NK-92 treated with Interleukin-12 subunit alpha and Interleukin-12 subunit beta, amount 100 ng/mL, for 24 hours (cell line): Measurements from ENCODE around the gene SECTM1.

Source experiments
- DNase-seq: peaks from one replicate; lab custom pipeline; 2025; lab: John Stamatoyannopoulos, UW

The SECTM1 gene

GRCh38 chr17:82315703-82316358 lies 17.7 kb downstream of the SECTM1 start:
- no peak for DNase-seq

DNA sequence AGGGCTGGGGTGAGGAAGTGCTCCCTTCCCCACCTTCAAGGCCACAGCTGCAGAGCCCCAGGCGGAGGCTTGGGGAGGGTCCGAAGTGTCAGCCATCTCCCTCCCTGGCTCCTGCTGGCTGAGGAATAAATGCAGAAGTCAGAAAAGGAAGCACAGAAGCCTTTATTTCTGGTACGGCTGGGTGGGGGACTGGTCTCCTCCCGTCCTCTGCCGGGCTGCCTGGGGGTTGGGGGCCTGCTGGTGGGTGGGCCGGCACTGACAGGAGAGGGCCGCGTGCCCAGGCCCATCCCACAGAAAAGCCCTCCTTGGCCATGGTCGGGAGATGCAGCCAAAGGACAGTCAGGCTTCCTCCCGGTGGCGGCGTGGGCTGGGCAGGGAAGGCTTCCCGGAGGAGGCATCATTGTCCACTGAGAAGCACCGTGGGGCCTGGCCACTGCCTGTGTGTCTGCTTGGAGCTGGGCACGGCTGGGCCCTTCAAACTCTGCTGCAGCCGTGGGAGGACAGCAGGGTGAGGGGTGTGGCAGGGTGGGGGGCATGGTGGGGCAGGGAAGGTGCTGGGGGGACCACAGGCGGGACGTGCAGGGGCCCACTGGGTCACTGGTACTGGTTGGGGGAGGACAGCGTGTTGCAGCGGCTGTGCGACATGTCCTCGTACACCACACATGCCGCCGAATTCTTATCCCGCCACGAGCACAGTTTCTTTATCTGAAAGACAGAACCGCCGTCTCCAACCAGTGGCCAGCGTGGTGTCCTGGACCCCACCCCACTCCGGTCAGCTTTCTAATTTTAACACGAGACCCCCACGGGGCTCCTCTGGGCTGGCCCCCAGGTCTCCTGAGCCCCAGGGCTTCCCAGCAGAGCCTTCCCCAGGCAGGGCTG lies 18.6 kb downstream of the SECTM1 start:
- DNase-seq, result no peak

- no peak for DNase-seq
These were observed 19.4 kb downstream of the SECTM1 start for GRCh38 chr17:82314012-82314726.

- no peak for DNase-seq
These were observed 20.2 kb downstream of the SECTM1 start for GRCh38 chr17:82313195-82314011.

DNA sequence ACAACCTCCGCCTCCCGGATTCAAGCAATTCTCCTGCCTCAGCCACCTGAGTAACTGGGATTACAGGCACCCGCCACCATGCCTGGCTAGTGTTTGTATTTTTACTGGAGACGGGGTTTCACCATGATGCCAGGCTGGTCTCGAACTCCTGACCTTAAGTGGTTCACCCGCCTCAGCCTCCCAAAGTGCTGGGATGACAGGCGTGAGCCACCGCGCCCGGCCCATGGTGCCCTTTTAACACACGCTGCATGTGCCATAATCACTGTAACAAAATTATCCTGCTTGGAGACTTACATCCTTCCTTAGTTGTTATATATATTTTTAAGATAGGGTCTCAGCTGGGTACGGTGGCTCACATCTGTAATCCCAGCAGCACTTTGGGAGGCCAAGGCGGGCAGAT lies 21.6 kb downstream of the SECTM1 start:
- DNase-seq, result no peak

DNA sequence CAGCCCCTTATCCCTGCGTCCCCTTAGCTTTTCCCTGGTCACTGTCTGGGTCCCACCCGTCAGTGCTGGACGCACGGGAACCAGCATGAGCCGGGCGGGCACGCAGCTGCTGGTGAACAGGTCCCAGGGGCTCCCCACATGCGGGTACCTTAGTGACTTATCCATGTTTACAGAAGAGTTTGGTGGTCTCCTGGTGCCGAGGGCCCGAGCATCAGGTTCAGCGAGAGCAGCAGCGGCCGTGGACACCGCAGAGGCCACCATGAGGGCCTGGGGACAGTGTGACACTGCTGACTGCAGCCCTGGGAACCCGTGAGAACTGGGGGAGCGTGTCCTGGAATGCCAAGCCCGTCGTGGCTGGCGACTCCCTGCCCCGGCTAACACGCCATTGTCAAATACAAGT lies 22.7 kb downstream of the SECTM1 start:
- DNase-seq, result no peak

DNA sequence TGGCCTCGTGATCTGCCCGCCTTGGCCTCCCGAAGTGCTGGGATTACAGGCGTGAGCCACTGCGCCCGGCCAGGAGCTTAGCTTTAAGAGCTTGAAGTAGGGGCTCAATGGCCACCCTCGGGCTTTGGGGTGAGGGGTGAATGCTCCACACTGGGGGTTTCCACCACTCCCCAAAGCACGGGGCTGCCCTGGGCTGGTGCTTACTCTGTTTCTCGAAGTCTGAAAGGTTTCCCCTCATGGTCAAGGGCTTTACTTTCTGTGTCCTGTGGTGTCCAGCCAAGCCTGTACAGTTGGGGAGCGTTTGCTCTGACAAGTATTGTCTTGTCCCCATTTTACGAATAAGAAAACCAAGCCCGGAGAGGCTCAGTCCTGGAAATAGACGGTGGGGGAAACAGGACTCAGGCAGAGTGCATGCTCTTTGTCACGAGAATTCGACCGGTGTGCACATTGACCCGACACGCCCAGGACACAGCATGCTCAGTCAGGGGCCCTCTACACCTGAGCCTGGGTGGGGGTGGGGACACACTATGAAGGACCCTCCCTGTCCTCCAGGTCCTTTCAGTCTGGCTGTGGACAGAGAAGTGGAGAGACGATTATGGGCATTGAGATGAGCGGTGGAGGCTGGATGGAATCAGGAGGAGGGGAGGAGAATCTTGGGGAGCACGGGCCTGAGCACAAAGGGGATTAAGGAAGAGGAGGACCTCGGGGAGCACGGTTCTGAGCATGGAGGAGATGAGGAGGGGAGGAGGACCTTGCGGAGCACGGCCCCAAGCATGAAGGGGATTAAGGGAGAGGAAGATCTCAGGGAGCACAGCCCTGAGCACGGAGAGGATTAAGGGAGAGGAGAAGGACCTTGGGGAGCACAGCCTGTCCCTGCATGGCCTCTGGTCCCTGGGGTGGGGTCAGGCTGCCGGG lies 23.7 kb downstream of the SECTM1 start:
- DNase-seq, result no peak

DNA sequence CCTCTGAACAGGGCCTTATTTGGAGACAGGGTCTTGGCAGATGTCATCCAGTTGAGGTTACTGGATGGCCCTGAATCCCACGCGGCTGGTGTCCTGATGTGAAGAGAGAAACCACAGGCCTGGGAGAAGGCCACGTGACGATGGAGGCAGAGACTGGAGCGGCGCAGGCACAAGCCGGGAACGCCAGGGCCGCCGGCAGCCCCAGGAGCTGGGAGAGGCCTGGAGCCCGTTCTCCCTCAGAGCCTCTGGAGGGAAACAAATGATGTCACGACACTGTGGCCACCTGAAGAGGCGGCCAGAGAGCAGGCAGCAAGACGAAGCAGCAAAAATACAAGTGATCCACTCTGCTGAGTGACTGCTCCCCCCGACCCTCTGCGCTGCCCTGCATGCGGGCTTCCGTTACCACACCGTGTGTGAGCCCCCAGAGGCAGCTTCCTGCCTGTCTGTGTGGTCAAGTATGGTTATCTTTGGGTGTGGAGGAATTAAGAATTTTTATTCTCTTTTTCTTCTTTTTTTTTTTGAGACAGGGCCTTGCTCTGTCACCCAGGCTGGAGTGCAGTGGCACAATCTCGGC lies 27.8 kb downstream of the SECTM1 start:
- DNase-seq, result no peak

- DNase-seq, result no peak
These were observed 28.5 kb downstream of the SECTM1 start for GRCh38 chr17:82304826-82305726.

DNA sequence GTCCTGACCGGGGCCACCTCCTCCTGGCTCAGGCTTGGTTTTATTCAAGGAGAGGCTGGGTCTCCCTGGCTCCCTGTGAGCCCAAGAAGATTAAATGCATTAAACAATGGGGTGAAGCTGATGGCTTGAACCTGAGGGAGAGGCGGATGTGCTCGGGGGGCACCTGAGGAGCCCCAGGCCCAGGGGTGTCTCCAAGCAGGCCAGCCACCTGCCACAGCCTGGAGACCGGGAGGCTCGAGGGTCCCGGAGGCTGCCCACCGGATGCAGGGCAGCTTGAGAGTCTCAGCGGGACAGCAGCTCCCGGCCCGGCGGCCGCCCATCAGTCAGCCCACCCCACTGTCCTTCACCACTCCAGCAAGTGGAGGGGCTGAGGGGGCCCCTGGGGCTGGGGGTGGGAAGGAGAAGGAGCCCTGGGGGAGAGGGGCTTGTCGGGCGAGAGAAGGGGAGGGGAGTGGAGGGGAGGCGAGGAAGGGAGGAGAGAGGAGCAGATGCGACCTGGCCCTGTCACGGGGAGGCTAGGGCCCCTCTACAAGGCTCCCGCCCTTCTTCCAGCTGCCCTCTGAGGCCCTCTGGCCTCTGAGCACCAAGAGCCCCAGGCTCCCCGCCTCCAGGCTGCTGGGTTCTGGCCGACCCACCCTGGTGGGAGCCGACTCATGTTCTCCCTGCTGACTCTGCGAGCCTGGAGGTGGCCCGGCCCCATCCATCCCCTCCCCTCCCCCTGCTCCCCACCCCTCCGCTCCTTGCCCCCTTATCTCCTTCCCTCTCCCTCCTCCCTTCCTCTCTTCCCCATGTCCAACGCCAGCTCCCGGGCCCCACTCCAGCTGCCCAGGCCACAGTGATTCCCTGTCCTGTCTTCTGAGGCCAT lies 29.4 kb downstream of the SECTM1 start:
- DNase-seq, result no peak

DNA sequence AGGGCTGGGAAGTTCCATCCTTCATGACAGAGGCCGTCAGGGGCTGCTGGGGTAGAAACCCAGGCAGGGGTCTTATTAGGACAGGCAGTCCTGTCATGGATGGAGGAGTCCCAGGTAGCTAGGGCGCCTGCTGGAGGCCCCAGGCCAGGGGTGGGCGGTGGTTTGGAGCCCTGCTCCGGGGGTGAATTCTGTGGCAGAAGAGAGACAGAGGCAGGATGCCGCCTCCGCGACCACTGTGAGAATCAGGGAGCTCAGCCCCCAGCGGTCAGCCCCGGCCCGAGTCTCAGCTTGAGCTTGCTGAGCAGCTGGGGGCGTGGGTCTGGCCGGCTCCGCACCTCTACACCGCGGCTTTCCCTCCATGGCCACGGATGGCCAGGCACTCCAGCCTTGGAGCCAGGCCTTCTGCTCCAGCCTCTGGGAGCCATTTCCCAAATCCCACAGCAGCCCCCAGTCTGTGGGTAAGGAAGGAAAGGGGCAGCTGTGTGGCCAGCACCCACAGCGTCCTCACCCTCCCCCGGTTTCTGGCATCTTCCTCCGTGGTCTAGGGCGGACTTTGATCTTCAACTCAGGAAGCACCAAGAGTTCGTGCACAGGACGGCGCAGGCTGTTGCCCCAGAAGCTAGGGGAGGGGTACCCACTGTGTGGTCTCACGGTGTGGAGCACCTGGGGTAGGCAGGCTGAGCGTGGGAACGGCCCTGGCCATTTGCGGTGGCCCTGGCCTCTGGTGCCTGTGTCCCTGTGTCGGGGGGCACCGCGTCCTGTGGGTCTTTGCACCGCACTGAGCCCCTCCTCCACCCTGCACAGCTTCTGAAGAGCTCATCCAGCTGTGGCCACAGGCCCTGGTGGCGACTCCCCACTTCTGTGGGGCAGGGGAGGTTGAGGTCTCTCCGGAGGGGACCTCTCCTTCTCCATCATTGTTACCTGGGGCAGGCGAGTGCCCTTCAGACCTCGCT lies 30.3 kb downstream of the SECTM1 start:
- no peak for DNase-seq

DNA sequence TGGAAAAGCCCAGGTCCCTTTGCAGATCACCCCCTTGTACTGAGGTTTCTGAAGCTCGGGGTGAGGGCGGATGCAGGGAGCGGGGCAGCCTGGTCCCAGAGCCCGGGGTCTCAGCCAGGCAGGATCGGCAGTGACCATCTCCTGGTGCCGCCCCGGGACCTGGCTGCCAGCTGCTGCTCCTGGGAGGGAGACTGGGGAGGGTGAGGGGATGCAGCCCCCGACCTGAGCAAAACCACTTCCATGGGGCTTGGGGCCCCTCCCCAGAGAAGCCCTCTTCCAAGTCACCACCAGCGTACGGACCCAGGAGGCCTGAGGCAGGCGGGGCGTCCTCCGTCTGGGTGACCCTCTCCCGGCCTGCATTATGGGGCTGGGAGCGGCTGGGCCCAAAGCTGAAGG lies 31.0 kb downstream of the SECTM1 start:
- DNase-seq, result no peak

DNA sequence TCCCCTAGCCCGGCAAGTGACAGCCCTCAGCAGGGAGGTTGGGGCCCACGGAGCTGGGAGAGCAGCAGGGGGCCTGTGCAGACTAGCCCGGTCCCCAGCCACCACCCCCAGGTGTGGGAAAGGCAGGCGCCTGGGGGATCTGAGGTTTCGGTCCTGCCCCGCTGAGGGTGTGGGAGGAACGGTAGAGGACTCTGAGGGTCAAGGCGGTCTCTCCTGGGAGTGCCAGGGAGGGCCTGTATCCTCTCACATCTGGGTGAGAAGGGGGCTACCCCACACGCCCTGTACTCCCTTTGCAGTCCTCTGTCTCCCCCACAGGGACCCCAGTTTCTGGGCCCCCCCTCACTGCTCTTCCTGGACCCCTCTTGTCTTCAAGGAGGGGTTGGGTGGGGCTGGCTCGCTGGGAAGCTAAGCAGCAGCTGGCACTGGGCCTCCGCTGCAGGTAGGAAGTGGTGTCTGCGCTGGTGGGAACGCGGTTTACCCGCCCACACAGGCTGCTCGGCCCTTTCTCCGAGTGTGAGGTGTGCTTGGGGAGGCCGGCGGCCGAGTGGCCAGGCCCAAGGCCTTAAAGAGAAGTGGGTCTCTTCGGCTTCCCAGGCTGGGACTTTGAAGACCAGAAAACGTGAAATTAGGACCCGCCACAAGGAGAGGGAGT lies 31.5 kb downstream of the SECTM1 start:
- peak; percentile 47 for DNase-seq

- DNase-seq, result no peak
These were observed 32.2 kb downstream of the SECTM1 start for GRCh38 chr17:82301300-82301915.

DNA sequence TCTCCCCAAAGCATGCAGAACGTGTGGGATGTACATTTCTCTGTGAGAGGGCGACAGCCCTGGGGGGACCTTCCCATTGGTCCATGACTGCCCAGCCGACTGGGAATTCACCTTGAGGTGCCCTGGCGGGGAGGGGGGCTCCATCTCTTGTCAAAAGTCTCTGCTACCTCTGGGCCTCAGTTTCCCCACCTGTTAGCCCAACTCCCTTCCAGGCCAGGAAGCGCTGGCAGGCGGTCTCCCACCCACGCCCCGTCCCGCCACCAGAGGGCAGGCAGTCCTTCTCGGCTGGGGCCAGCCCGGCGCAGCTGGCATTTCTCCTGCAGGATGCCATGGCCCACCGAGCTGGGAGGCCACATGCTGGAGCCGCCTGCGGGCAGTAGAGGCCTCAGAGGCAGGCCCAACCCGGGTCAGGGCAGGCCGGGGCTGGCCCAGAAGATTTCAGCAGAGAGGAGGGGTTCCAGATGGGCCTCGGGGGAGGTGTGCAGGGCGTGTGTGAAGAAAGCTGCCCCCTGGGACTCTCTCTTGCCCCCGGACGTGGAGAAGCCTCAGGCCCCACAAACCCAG lies 32.8 kb downstream of the SECTM1 start:
- no peak for DNase-seq

DNA sequence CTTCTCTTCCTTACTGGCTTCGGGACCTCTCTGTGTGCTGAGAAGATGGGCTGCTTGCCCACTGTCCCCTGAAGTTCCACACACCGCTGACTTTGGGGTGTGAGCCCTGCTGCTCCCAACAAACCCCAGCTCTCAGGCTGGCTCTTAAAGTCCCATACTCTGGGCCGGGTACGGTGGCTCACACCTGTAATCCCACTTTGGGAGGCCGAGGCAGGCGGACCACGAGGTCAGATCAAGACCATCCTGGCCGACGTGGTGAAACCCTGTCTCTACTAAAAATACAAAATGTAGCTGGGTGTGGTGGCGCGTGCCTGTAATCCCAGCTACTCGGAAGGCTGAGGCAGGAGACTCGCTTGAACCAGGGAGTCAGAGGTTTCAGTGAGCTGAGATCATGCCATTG lies 33.3 kb downstream of the SECTM1 start:
- DNase-seq, result no peak
